ENCODE measurements around the gene ATOH8.

GRCh38 chr2:85748039-85748734 is 5.6 kb upstream of the ATOH8 start:
- no peak for TF ChIP-seq CTCF (IDR thresholded peaks at IDR 0.05; ENCODE audit: insufficient read depth, low read length)
- TF ChIP-seq POLR2AphosphoS5 (IDR thresholded peaks at IDR 0.05; ENCODE audit: low read depth), result no peak
- no peak; the same call in 1 of the 2 replicates for TF ChIP-seq SPI1 (IDR thresholded peaks at IDR 0.05; ENCODE audit: borderline replicate concordance, low read depth)
